ENCODE results near the gene SEC31B.

GRCh38 chr10:100446130-100446761, 73.4 kb downstream of the SEC31B start:
- TF ChIP-seq, protein P1, sequence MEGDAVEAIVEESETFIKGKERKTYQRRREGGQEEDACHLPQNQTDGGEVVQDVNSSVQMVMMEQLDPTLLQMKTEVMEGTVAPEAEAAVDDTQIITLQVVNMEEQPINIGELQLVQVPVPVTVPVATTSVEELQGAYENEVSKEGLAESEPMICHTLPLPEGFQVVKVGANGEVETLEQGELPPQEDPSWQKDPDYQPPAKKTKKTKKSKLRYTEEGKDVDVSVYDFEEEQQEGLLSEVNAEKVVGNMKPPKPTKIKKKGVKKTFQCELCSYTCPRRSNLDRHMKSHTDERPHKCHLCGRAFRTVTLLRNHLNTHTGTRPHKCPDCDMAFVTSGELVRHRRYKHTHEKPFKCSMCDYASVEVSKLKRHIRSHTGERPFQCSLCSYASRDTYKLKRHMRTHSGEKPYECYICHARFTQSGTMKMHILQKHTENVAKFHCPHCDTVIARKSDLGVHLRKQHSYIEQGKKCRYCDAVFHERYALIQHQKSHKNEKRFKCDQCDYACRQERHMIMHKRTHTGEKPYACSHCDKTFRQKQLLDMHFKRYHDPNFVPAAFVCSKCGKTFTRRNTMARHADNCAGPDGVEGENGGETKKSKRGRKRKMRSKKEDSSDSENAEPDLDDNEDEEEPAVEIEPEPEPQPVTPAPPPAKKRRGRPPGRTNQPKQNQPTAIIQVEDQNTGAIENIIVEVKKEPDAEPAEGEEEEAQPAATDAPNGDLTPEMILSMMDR (IDR thresholded peaks at IDR 0.05), result no peak
- TF ChIP-seq EP300 (IDR thresholded peaks at IDR 0.05), result no peak
- TF ChIP-seq POLR2A (IDR thresholded peaks at IDR 0.05), result no peak

All from suprapubic skin (tissue), 3 donors.